OCI-LY7 (cell line): ENCODE data around the gene PLCG1. TPM values are rescaled to one million over a fixed set of nuclear protein-coding genes. Genes with fewer than 3 reads are reported as not detected.

Experiments used
- BruUV-seq: library from RNA; stranded (reverse); fragments of 400-500 nt; replicated peaks from 2 replicates; lab custom pipeline; 2021; lab: Mats Ljungman, UMichigan
- CTCF ChIA-PET: fragments of 300-600 bp; sonication (Branson Sonifier 250); formaldehyde crosslinking; loops from one replicate; lab custom pipeline; 2022; ENCODE audit warnings: antibody characterized with exemption; ENCODE audit not compliant: unreplicated experiment; lab: Charles Lee
- POLR2A ChIA-PET: fragments of 300-600 bp; sonication (Branson Sonifier 250); formaldehyde crosslinking; loops from one replicate; lab custom pipeline; 2022; ENCODE audit warnings: antibody characterized with exemption; lab: Charles Lee
- DNase-seq: peaks from one replicate; pipeline ENCODE4 v3.0.0-alpha.2; 2015; ENCODE audit warnings: low spot score
- H2AFZ ChIP-seq: fragments of 200-600 bp; sonication (generic), shearing (Covaris generic); 2 replicates; pipeline ENCODE4 v1.6.1; 2014; ENCODE audit warnings: mild to moderate bottlenecking, antibody characterized with exemption, low read length, moderate library complexity
- H3K27ac ChIP-seq: fragments of 200-600 bp; sonication (generic); 2 replicates; pipeline ENCODE4 v1.5.1; 2014; ENCODE audit warnings: mixed run types, low read depth, mild to moderate bottlenecking, moderate library complexity, low read length, inconsistent platforms; ENCODE audit not compliant: poor library complexity, severe bottlenecking
- H3K36me3 ChIP-seq: fragments of 200-600 bp; sonication (generic); 2 replicates; pipeline ENCODE4 v1.6.1; 2014; ENCODE audit warnings: mild to moderate bottlenecking, antibody characterized with exemption, low read length, moderate library complexity, mixed read lengths; ENCODE audit not compliant: insufficient read depth
- H3K4me1 ChIP-seq: fragments of 200-600 bp; sonication (generic); 2 replicates; pipeline ENCODE4 v1.5.1; 2014; ENCODE audit warnings: mild to moderate bottlenecking, low read length; ENCODE audit not compliant: insufficient read depth, poor library complexity, severe bottlenecking
- H3K4me2 ChIP-seq: fragments of 200-600 bp; sonication (generic); 2 replicates; pipeline ENCODE4 v1.6.1; 2014; ENCODE audit warnings: mild to moderate bottlenecking, low read length
- H3K4me3 ChIP-seq: fragments of 200-600 bp; sonication (generic); 2 replicates; pipeline ENCODE4 v1.5.1; 2014; ENCODE audit warnings: mild to moderate bottlenecking, low read depth, low read length; ENCODE audit not compliant: poor library complexity, severe bottlenecking
- H3K79me2 ChIP-seq: fragments of 200-600 bp; sonication (generic); 2 replicates; pipeline ENCODE4 v1.6.1; 2016; ENCODE audit warnings: low read depth, mild to moderate bottlenecking, low read length, moderate library complexity, mixed read lengths; ENCODE audit not compliant: insufficient read depth
- H3K9me2 ChIP-seq: fragments of 200-600 bp; sonication (generic); 2 replicates; pipeline ENCODE4 v1.6.1; 2016; ENCODE audit warnings: mild to moderate bottlenecking, low read length, mixed read lengths; ENCODE audit not compliant: insufficient read depth
- H3K9me3 ChIP-seq: fragments of 200-600 bp; sonication (generic); 2 replicates; pipeline ENCODE4 v1.6.1; 2014; ENCODE audit warnings: mild to moderate bottlenecking, mixed run types, low read length, mixed read lengths
- H4K20me1 ChIP-seq: fragments of 200-600 bp; sonication (generic); 2 replicates; pipeline ENCODE4 v1.6.1; 2014; ENCODE audit warnings: mild to moderate bottlenecking, antibody characterized with exemption, low read length, moderate library complexity, mixed read lengths; ENCODE audit not compliant: insufficient read depth
- EZH2phosphoT487 ChIP-seq: fragments of 200-600 bp; sonication (generic); IDR thresholded peaks from 2 replicates; pipeline ENCODE4 v1.6.1; 2018; ENCODE audit warnings: low read depth, borderline replicate concordance, mild to moderate bottlenecking, mixed run types, antibody characterized with exemption, low read length, moderate library complexity, mixed read lengths
- intact Hi-C: fragments of 100-400 bp; cut with micrococcal nuclease; formaldehyde crosslinking; loops from one replicate; pipeline ENCODE4 v1.10.0; 2022; ENCODE audit not compliant: unreplicated experiment
- total RNA-seq, 2 experiments: library from RNA; depleted of rRNA in 1 of 2; stranded (reverse); fragments of >200 nt in 1 of 2; shearing (Covaris generic) in 1 of 2; gene quantifications; 2 replicates each; pipeline ENCODE4 v1.2.3, GENCODE V29; 2014 to 2022
- TF ChIP-seq, protein P1 (sequence below): fragments of 200-600 bp; sonication (generic); conservative IDR thresholded peaks from 2 replicates; pipeline ENCODE4 v1.5.1; 2014; ENCODE audit warnings: mild to moderate bottlenecking, antibody characterized with exemption, low read length, moderate library complexity, mixed read lengths

Gene PLCG1
- total RNA-seq, 2 experiments from 2014 or later = 103 to 121 TPM

DNA sequence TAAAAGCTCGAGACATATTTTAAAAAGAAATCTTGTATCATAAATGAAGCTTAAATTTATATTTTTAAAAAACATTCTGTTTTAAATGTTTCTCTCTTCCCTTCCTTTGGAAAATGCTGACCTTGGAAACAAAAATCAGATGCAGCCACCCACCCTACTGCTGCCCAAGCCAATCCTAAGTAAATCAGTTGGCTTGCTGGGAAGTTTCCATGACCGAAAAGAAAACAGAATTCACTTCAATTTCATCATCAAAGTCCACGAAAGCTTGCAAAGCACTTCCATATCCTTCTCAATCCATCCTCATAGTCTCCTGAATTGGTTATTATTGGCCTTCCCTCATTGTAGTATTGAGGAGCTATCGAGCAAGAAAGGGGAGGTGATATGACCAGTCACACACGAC, 80.1 kb downstream of the PLCG1 start:
- BruUV-seq = no TSS peak
- ChIA-PET POLR2A (interaction anchor here (0.6 to 1.2 kb wide), 2 partner anchors 205 to 326 kb away, joined by 3 read pairs; no protein-coding TSS in a partner anchor), CTCF (no interaction called here)
- Histone ChIP-seq H3K9me3 (no peaks in the 10 kb centered on the region), H3K27ac (no peak overlapping the region), H3K36me3 (no peaks in the 10 kb centered on the region), H3K4me1 (no peaks in the 10 kb centered on the region), H3K79me2 (no peaks in the 10 kb centered on the region), H4K20me1 (no peaks in the 10 kb centered on the region), H2AFZ (no peak overlapping the region), H3K9me2 (no peaks in the 10 kb centered on the region), H3K4me2 (no peak overlapping the region), H3K4me3 (no peak overlapping the region)
- intact Hi-C loops = no loop called here
- no peak for TF ChIP-seq EZH2phosphoT487
- TF ChIP-seq, protein P1, sequence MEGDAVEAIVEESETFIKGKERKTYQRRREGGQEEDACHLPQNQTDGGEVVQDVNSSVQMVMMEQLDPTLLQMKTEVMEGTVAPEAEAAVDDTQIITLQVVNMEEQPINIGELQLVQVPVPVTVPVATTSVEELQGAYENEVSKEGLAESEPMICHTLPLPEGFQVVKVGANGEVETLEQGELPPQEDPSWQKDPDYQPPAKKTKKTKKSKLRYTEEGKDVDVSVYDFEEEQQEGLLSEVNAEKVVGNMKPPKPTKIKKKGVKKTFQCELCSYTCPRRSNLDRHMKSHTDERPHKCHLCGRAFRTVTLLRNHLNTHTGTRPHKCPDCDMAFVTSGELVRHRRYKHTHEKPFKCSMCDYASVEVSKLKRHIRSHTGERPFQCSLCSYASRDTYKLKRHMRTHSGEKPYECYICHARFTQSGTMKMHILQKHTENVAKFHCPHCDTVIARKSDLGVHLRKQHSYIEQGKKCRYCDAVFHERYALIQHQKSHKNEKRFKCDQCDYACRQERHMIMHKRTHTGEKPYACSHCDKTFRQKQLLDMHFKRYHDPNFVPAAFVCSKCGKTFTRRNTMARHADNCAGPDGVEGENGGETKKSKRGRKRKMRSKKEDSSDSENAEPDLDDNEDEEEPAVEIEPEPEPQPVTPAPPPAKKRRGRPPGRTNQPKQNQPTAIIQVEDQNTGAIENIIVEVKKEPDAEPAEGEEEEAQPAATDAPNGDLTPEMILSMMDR = no peak
- no peak for DNase-seq

DNA sequence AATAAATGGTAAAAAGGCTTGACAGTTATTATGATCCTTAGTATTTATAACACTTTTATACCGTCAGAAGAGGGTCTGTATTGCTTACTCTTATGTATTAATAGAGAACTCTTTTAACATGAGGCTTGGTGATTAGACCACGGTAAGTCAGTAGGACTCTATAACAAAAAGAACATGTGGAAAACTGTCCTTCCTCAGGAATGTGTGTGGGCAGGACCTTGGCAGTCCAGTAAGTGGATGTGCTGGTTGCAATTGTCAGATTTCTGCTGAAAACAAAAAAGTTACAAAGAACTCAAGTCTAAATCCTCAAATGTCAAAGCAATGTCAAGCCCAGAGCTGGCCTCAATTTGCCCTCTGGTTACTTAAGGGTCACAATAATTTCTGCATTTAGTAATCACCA, 81.1 kb downstream of the PLCG1 start:
- TF ChIP-seq EZH2phosphoT487 = no peak
- TF ChIP-seq, protein P1 = no peak
- intact Hi-C loops = no loop called here

DNA sequence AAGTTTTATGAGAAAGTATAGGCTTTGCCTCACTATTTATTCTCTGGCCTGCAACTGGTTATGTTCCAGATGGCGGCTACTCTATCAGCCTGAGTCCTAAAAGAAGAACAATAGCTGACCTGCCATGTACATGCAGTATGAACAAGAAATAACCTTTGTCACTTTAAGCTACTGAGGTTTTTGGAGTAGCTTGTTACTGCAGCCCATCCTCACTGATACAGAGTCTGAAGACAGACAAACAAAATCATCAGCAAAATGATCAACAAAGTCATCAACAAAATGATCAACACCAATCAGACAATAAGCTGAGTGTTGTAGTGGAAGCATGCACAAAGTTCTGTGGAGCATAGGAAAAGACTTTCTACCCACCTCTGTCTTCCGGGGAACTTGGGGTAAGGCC, 82.5 kb downstream of the PLCG1 start:
- intact Hi-C loops = no loop called here
- ChIA-PET POLR2A (interaction anchor here (0.9 kb wide), 1 partner anchor 14 kb away, joined by 4 read pairs; no protein-coding TSS in a partner anchor), CTCF (interaction anchor here (0.6 kb wide), 1 partner anchor 139 kb away, joined by 3 read pairs; no protein-coding TSS in a partner anchor)
- H3K4me3 ChIP-seq = no peak overlapping the region
- no peaks in the 10 kb centered on the region for H3K36me3 ChIP-seq
- no peak overlapping the region for H3K27ac ChIP-seq
- no peaks in the 10 kb centered on the region for H3K79me2 ChIP-seq
- H3K9me2 ChIP-seq = no peaks in the 10 kb centered on the region
- no peaks in the 10 kb centered on the region for H4K20me1 ChIP-seq
- no peaks in the 10 kb centered on the region for H3K4me1 ChIP-seq
- TF ChIP-seq, protein P1 = no peak
- no peak for TF ChIP-seq EZH2phosphoT487
- BruUV-seq = no TSS peak
- no peak for DNase-seq
- no peak overlapping the region for H3K4me2 ChIP-seq
- no peak overlapping the region for H2AFZ ChIP-seq
- H3K9me3 ChIP-seq = no peaks in the 10 kb centered on the region

More for the DNA sequence above, 81.1 kb downstream of the PLCG1 start:
- POLR2A ChIA-PET = no interaction called here
- CTCF ChIA-PET = no interaction called here
- Histone ChIP-seq H3K4me3 (no peak overlapping the region), H3K36me3 (no peaks in the 10 kb centered on the region), H3K4me2 (no peak overlapping the region), H3K9me3 (no peaks in the 10 kb centered on the region), H3K27ac (no peak overlapping the region), H3K79me2 (no peaks in the 10 kb centered on the region), H3K9me2 (no peaks in the 10 kb centered on the region), H2AFZ (no peak overlapping the region), H4K20me1 (no peaks in the 10 kb centered on the region), H3K4me1 (no peaks in the 10 kb centered on the region)
- DNase-seq = no peak
- no TSS peak for BruUV-seq
